Endothelial cell of umbilical vein (primary cell): ENCODE measurements around the gene TLR1. TPM values are rescaled to one million over a fixed set of nuclear protein-coding genes. Genes with fewer than 3 reads are reported as not detected.

Source experiments
- BruUV-seq: library from RNA; stranded (reverse); fragments of 400-500 nt; replicated peaks from 2 replicates; lab custom pipeline; 2021; lab: Mats Ljungman, UMichigan
- CTCF ChIA-PET: fragments of 300-600, 350-600 bp; sonication (Branson Sonifier 250); formaldehyde crosslinking; loops from one replicate; lab custom pipeline; 2021; ENCODE audit warnings: antibody characterized with exemption, inconsistent platforms; lab: Charles Lee
- POLR2A ChIA-PET: fragments of 300-600, 350-600 bp; sonication (Branson Sonifier 250); formaldehyde crosslinking; loops from one replicate; lab custom pipeline; 2021; ENCODE audit warnings: antibody characterized with exemption, inconsistent platforms; lab: Charles Lee
- DNase-seq: peaks from one replicate; pipeline ENCODE4 v3.0.0-alpha.2; 2011; ENCODE audit warnings: low read depth, low spot score
- FAIRE-seq: peaks from 2 replicates; lab custom pipeline; 2011; peaks lifted over from hg19 to GRCh38; lab: Jason Lieb, UNC
- H2AFZ ChIP-seq: 2 replicates; pipeline ENCODE4 v1.6.0; 2012; ENCODE audit warnings: low read depth, low read length, control low read depth, inconsistent platforms
- H3K27ac ChIP-seq: 2 replicates; pipeline ENCODE4 v1.5.1; 2011; ENCODE audit warnings: low read depth, mild to moderate bottlenecking, control low read depth, low read length, moderate library complexity; ENCODE audit not compliant: insufficient read depth
- H3K27me3 ChIP-seq, 2 experiments: 2 replicates each; pipeline versions ENCODE4 v1.6.0 to v1.6.1; 2011; ENCODE audit warnings: low read length in 2 of 2, mixed read lengths in 1 of 2; ENCODE audit not compliant: control insufficient read depth in 2 of 2, insufficient read depth in 2 of 2
- H3K36me3 ChIP-seq, 2 experiments: 2 replicates in 1 of 2; 3 replicates in 1 of 2; pipeline ENCODE4 v1.5.1; 2011; ENCODE audit warnings: low read length in 2 of 2, mild to moderate bottlenecking in 1 of 2, moderate library complexity in 1 of 2; ENCODE audit not compliant: control insufficient read depth in 2 of 2, insufficient read depth in 2 of 2; ENCODE audit errors: extremely low read depth in 1 of 2
- H3K4me1 ChIP-seq: 3 replicates; pipeline ENCODE4 v1.5.1; 2011; ENCODE audit warnings: mild to moderate bottlenecking, low read length; ENCODE audit not compliant: control insufficient read depth, insufficient read depth; ENCODE audit errors: extremely low read depth
- H3K4me2 ChIP-seq: 2 replicates; pipeline ENCODE4 v1.6.1; 2011; ENCODE audit warnings: low read length, control low read depth, mixed read lengths; ENCODE audit not compliant: insufficient read depth
- H3K4me3 ChIP-seq, 3 experiments: fragments of 200-600 bp in 1 of 3; sonication (generic), shearing (Covaris generic) in 1 of 3; replicated peaks in 1 of 3; 2 replicates each; pipeline ENCODE4 v1.5.1; 2011 to 2016; ENCODE audit warnings: control low read depth in 3 of 3, low read length in 3 of 3, mild to moderate bottlenecking in 2 of 3, inconsistent platforms in 1 of 3, low read depth in 1 of 3, moderate library complexity in 1 of 3; ENCODE audit not compliant: insufficient read depth in 1 of 3
- H3K79me2 ChIP-seq: 2 replicates; pipeline ENCODE4 v1.6.0; 2012; ENCODE audit warnings: low read length, inconsistent platforms; ENCODE audit not compliant: control insufficient read depth, insufficient read depth
- H3K9ac ChIP-seq: replicated peaks from 2 replicates; pipeline ENCODE3; 2011; ENCODE audit warnings: low read length, control low read depth; ENCODE audit not compliant: insufficient read depth; ENCODE audit errors: extremely low read depth
- H3K9me1 ChIP-seq: replicated peaks from 3 replicates; pipeline ENCODE4 v1.6.0; 2011; ENCODE audit warnings: mild to moderate bottlenecking, low read length; ENCODE audit not compliant: control insufficient read depth, insufficient read depth; ENCODE audit errors: extremely low read depth
- H3K9me3 ChIP-seq: replicated peaks from 2 replicates; pipeline ENCODE4 v1.5.1; 2012; ENCODE audit warnings: low read length, inconsistent platforms; ENCODE audit not compliant: control insufficient read depth, insufficient read depth
- H4K20me1 ChIP-seq: replicated peaks from 2 replicates; pipeline ENCODE3; 2011; ENCODE audit warnings: mild to moderate bottlenecking, low read length; ENCODE audit not compliant: control insufficient read depth, insufficient read depth; ENCODE audit errors: extremely low read depth
- GATA2 ChIP-seq: IDR thresholded peaks from 2 replicates; pipeline ENCODE4 v1.7.0; 2011; ENCODE audit warnings: low read depth, mild to moderate bottlenecking, moderate library complexity, mixed read lengths, low read length; ENCODE audit not compliant: insufficient read length, insufficient read depth
- dilution Hi-C: fragments of 300-500 bp; cut with MboI; formaldehyde crosslinking; loops from one replicate; pipeline ENCODE4 v1.15.0; 2019; ENCODE audit warnings: low sequenced_read_pairs; ENCODE audit not compliant: extremely low pct_ligation_motif_present
- intact Hi-C: fragments of 100-400 bp; cut with micrococcal nuclease; formaldehyde crosslinking; loops from one replicate; pipeline ENCODE4 v1.10.0; 2022
- polyA plus RNA-seq, 4 experiments: library from polyadenylated mRNA; depleted of rRNA in 3 of 4; stranded (reverse) in 3 of 4; unstranded in 1 of 4; fragments of >200 nt; gene quantifications; 2 replicates each; pipeline versions ENCODE4 v1.2.1 to v1.2.3, GENCODE V29; 2011 to 2012; ENCODE audit warnings: missing spikeins in 1 of 4
- total RNA-seq: library from RNA; stranded (reverse); gene quantifications from 2 replicates; pipeline ENCODE4 v1.2.3, GENCODE V29; 2021
- TF ChIP-seq, protein P1 (sequence below), 2 donors: IDR thresholded peaks; 1 replicate in 1 of 2; 2 replicates in 1 of 2; pipeline ENCODE4 v1.5.1; 2011; ENCODE audit warnings: low read length in 2 of 2, mild to moderate bottlenecking in 2 of 2, moderate library complexity in 2 of 2, control low read depth in 1 of 2, inconsistent platforms in 1 of 2, low read depth in 1 of 2; ENCODE audit not compliant: insufficient read depth in 1 of 2; ENCODE audit errors: extremely low read depth in 1 of 2

The TLR1 gene
- total and polyA plus RNA-seq, 2 donors (not counting 3 experiments of a cell fraction or from before 2014, with no cell fraction given): 0.81 to 2.7 TPM

DNA sequence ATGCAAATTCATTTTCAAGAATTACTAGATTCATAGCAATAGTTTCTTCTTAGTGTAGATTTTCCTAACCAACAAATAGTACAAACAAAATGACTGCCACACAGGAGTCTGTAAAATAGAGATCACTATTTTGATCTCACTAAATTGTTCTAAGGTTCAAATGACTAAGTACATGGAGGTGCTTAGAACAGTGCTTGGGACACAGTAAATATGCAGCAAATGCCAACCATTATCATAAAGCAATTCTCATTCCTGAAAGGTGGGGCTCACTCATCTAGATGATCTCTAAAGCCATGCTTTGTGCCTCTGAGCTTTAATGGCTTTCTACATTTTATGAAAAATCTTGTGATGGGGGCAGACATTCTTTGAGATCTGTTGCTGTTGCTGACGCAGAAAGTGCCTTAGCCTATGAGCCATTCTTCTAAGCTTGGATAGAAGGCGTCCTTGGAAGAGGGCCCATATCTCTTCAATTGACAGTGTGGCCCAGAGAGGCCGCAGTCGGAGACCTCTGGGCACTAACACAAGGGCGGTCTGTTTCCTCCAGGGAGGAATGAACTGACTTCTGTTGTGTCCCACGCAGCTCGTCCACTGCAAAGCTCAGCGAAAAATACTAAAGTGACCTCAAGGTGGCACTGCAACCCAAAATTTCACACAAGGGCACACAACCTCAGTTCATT, 45.3 kb downstream of the TLR1 start:
- Histone ChIP-seq H3K27ac (no peak overlapping the region), H3K4me1 (no peaks in the 10 kb centered on the region), H3K27me3 (peaks cover 0 to 3% of the 10 kb centered on the region in 2 experiments), H3K36me3 (no peaks in the 10 kb centered on the region), H3K9me3 (no peaks in the 10 kb centered on the region), H4K20me1 (no peaks in the 10 kb centered on the region), H3K9ac (no peak overlapping the region), H3K9me1 (no peaks in the 10 kb centered on the region), H3K4me2 (no peak overlapping the region), H3K79me2 (no peaks in the 10 kb centered on the region), H2AFZ (peak overlapping the region; percentile 66), H3K4me3 (no peak overlapping the region)
- ChIA-PET CTCF (interaction anchor here (0.5 to 7.2 kb wide), 56 partner anchors 9 to 690 kb away, joined by 3 to 95 read pairs (median 4); partner anchors contain the start of genes TLR1 and TLR10), POLR2A (no interaction called here)
- DNase-seq: peak; percentile 64
- intact Hi-C loops (loop anchor here (1.0 to 10.0 kb wide), 5 partner anchors 46 to 580 kb away; partner anchors contain the start of gene TLR6), dilution Hi-C loops (no loop called here)
- FAIRE-seq: peak; percentile 88
- BruUV-seq: no TSS peak
- TF ChIP-seq, protein P1, sequence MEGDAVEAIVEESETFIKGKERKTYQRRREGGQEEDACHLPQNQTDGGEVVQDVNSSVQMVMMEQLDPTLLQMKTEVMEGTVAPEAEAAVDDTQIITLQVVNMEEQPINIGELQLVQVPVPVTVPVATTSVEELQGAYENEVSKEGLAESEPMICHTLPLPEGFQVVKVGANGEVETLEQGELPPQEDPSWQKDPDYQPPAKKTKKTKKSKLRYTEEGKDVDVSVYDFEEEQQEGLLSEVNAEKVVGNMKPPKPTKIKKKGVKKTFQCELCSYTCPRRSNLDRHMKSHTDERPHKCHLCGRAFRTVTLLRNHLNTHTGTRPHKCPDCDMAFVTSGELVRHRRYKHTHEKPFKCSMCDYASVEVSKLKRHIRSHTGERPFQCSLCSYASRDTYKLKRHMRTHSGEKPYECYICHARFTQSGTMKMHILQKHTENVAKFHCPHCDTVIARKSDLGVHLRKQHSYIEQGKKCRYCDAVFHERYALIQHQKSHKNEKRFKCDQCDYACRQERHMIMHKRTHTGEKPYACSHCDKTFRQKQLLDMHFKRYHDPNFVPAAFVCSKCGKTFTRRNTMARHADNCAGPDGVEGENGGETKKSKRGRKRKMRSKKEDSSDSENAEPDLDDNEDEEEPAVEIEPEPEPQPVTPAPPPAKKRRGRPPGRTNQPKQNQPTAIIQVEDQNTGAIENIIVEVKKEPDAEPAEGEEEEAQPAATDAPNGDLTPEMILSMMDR (IDR thresholded peaks at IDR 0.05; ENCODE audit: extremely low read depth in 1 of 2, insufficient read depth in 1 of 2, low read depth in 1 of 2, low read length in 2 of 2): peak; percentile 47 to 64
- no peak for TF ChIP-seq GATA2
